ENCODE data around the gene IFNA2.
"Not testable (repeated sequence)": the region's sequence is repeated elsewhere in the genome, so short reads cannot be mapped to it uniquely, and the experiment has no call there.

The IFNA2 gene

DNA sequence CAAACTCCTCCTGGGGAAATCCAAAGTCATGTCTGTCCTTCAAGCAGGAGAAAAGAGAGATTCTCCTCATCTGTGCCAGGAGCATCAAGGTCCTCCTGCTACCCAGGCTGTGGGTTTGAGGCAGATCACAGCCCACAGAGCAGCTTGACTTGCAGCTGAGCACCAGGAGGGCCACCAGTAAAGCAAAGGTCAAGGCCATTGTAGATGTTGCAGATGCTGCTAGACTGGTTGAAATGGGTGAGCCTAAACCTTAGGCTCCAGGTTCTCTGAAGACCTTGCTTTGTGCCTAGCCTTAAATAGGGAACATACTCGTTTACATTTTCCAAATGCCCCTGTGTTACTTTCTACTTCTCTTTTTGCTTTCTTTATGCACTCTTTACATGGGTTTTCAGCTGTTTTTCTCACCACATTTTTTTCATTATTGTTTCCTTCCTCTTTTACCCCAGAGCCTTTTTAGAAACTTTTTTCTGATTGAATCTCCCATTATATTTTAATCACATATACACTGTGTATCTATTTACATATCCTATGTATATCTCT is at the start of gene IFNA2:
TSS of gene IFNA2 (minus strand) at position 268 of the 540 bp plus-strand sequence. CDS start at position 199, 69 bp downstream.
- no peak for DNase-seq

DNA sequence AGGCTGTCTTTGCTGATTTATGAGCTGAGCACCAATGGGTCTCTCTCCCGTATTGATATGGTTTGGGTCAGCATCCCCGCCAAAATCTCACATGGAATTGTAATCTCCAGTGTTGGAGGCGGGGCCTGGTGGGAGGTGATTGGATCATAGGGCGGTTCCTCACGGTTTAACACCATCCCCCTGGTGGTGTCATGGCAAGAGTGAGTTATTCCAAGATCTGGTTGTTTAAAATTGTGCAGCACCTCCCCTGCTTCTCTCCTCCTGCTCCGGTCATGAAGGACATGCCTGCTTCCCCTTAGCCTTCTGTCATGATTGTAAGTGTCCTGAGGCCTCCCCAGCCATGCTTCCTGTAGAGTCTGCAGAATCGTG is 49.8 kb upstream of the IFNA2 start:
- not testable (repeated sequence) for DNase-seq

DNA sequence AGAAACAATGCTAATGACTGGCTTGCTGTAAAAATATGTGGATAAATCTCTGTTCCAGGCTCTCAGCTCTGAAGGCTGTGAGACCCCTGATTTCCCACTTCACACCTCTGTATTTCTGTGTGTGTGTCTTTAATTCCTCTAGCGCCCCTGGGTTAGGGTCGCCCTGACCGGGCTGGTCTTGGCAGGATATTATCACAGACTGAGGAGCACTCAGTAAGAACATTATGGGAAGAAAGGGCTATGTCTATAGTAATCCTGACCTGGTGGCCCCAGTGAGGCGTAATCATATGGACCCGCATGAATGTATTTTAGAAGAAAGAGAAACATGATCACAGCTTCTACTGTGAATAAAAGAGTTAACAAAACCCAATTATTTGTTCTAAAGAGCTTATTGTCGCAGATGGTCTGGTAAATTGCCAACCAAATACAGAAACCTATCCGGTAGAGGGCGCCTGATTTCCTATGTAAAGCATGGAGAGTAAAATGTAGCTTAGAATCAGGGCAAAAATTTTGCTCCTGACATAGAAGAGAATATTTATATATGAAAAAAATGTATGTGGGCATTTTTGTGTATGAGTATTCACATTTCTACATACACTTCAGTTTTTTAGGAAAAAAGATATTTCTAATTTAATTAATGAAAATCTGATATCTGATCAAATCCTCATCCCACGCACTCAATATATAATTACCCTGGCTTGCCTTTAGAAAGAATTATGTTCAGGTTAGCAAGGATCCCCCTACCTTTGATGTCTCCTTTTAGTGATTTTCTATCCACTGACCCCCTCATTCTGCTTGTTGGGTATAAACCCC is 49.2 kb upstream of the IFNA2 start:
- DNase-seq = peak; percentile 14 to 41 (median 32)

DNA sequence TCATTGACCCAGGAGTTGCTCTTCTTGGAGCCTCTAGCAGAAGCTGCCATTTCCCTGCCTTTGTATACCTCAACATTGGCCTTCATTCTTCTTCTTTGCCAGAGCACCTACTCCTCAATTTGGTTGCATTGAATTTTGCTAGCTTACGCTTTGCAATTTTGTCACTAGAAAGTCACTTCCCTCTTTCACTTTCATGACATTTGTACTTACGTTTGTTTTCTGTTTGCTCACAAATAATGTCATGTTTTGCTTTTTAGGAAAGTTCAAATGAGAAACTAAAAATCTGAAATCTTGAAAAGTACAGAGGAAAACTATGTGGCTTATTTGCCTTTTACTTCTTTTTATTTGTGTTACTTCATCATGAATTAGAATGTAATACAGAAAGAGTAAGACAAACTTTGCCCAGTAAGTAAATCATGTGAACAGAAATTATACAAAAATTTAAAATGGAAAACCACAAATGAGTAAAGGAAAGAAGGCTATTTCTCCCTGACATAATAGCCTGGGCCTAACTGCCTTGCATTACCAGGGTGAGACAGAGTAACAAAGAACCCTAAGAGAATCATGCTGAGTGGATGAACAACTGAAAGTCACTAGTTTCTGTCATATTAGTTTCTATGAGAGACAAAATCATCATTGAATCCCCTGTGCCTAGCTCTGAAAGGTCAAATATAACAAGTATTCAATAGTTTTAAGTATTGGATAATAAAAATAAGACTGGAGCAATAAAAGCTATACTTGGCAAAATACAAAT is 47.7 kb upstream of the IFNA2 start:
- no peak for DNase-seq

DNA sequence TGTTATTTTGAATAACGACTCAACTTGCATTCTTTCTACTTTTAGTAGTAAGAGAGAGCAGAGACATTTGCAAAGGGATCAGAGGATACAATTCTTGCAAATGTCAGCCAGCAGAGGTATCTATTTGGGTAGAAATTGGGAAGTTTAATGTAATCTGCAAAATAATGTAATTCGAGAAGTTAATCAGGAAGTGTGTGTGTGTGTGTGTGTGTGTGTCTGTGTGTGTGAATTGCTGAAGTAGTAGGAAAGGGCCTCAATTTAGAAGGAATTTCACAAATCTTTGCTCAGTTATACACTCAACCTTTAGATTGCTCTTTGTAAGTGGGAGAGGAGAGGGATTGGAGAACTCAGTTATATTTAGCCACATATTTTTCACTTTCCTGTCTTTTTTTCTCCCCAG is 44.0 kb upstream of the IFNA2 start:
- no peak for DNase-seq

DNA sequence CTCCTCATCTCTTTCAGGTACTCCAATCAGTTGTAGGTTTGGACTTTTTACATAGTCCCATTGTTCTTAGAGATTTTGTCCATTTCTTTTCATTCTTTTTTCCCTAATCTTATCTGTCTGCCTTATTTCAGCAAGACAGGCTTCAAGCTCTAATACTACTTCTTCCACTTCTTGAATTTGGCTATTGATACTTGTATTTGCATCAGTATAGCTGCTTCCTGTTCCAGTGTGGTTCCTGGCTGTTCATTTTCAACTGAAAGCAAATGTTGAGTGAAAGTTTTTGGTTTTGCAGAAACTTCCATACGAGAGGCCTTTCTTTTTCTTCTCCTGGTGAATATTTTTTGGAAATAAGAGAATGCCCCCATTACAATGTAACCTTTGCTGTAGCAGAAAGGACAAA is 43.0 kb upstream of the IFNA2 start:
- no peak for DNase-seq

DNA sequence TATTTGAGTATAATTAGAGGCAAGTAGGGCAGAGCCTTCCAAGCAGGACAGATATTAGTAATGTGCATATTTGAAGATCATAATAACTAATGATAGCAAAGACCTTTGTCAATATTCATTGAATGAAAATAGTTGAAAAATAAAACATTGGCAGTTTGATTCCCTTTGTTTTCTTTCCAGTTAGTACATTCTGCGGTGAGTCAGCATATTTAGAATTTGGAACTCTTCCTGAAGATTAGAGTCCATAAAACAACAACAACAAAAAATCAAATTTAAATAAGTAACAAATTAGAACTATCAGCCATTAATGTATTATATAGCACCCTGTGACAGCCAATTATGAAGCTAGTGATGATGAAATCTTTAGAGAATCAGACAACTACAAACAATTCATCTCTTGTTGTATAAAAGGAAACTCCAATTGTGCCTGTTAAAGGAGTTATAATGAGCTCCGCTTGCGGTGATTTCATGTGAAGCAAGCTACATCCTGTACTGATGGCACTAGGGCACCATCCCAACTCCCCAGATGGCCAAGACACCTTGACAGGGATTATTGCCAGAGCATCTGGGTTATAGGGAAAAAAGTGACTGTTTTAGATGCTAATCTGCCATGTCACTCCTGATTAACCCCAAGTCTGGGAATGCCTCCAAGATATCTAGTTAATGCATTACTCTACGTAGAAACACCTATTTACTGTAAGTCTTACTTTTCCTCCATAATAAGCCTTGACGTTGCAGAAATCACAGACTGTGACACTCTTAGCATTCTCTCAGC is 30.5 kb upstream of the IFNA2 start:
- DNase-seq = no peak

DNA sequence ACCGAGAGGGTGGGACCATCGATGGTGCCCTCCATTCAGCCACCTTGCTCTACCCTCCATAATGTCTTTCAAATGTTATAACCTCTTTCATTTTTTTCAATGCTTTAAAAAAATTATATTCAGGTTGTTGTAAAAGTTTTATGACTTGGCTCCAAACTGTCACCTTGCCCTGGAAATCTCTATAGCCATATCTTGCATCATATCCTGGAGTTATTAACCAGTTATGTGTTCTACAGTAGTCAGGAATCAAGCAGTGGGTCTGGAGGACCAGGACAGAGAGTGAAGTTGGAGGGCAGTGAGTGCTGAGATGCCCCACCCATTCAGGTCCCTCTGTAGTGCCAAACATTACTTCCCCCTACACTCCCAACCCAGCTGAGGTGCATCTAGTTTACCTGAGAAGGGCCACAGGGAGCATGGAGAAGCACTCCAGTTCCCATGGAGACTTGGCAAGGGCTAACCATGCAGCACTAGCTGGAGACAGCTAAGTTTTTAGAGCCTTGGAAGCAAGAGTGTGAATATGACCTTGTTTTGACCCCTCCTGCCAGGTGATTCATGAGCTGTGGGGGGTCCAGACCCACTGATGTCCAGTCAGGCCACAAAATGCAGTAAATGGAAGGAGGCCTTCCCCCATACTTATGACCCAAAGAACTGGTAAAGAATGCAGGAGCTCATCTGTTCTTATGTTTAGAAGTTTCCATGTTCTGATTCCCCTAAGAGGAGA is 29.2 kb upstream of the IFNA2 start:
- DNase-seq = no peak

DNA sequence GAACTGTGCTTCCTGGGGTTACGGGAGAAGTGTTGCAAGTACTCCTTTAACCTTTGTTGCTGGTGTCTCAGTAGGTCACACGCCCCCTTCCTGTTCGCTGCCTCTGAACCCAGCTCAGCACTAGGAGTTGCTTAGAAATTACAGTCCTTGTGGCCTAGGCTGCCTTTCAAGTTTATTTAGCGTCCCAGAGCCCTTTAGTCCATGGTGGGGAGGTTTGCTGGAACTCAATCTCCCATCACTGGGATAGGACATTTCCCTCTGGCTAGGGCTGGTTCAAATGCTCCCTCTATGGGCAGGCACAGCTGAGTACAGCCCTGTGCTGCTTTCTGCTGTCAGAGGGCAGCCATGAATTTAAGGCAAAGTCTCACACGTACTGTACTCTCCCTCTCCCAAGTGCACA is 28.4 kb upstream of the IFNA2 start:
- no peak for DNase-seq

DNA sequence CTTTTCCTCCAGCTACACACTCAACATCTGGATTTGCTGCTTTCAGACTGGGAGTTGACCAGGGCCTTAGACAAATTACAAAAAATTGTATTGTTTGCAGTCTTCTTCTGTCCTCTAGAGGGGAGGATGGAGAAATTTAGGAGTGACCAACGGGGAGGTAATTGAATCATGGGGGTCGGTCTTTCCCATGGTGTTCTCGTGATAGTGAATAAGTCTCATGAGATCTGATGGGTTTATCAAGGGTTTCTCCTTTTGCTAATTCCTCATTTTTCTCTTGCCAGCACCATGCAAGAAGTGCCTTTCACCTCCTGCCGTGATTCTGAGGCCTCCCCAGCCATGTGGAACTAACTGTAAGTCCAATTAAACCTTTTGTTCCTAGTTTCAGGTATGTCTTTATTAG is 28.0 kb upstream of the IFNA2 start:
- DNase-seq = no peak

DNA sequence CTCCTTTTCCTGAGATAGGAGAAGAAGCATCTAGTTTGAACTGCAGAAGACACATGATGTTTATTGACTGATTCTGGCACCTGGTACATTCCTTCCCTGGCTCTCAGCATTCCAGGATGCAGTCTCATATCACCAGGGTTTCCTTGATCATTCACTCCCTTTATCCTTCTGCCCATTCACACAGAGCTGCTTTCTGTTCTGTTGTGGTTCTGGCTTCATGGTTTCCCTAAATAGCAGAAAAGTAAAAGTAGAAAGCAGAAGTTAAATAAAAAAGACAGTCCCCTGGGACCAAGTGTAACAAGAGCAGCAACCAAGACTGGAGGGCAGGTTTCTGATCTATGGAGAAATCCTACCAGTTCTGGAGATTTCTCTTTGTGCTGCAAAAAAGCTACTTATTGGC is 26.9 kb upstream of the IFNA2 start:
- no peak for DNase-seq

DNA sequence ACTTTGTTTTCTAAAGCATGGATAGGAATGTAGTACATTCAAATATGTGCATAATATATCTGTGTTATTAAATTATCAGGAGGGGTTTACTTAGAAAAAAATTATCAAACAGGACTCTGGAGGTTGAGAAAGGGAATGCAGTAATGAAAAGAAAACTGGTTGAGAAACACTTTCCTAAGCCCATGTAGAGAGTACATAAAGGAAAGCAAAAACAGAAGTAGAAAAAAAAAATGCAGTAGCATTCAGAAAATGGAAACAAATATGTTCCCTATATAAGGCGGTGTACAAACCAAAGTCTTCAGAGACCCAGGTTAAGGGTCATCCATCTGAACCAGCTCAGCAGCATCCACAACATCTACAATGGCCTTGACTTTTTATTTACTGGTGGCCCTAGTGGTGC is 23.6 kb upstream of the IFNA2 start, which contains the start of gene IFNA8:
TSS of gene IFNA8 (plus strand) at position 301 of the 400 bp plus-strand sequence. CDS start at position 361, 60 bp downstream.
- no peak for DNase-seq

DNA sequence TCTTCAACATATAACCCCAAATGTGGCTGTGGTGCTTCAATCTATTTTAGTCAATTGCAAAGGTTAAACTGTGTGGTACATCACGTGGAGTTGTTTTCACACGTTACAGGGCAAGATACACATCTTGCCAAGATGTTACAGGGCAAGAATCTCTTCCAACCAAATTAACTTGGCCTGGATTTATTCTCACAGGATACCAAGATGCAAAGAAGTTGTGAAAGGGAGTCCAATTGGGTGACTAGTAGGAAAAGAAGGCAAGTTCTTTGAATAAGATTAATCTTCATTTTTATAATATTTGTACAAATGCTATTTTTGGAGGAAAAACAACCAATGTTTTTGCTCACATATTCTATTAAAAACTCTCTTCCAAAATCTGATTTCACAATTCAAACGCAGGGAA is 18.9 kb upstream of the IFNA2 start:
- no peak for DNase-seq

DNA sequence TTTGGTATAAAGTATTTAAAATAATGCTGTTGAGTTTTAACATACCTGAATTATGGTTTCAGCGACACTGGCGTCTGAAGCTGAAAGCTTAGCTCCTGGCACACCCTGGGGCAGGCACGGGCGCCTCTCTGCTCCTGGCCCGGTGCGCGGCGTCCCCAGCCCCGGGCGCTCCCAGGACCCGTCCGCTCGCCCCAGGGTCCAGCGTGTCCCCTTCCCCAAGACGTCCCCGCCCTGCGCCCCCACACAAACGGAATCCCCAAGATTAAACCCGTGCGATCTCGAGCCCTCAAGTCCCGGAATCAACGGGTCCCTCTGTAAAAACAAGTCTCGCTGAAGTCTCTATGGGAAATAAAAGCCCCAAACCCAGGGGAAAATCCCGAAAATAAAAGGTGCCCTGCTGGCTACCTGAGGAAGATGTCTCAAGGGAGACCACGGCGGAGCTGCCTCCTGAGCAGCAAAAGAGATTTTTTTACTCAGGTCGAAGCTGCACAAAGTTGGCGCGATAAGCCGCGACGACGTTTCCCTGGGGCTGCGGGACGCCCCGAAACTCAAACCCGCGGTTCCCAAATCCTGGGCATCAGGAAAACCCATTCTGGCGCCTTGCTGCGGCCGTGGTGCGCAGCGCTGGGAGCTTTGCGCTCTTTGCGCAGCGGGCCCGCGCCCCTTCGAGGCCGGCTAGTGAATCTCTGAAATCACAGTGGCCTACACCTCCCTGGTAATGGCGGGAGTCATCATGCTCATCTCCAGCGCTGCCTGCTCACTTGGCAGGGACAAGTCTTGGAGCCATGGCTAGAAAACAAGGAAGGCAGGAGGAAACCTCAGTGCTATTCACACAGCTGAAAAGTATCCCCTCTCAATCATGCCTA is 17.4 kb upstream of the IFNA2 start:
- no peak for DNase-seq

DNA sequence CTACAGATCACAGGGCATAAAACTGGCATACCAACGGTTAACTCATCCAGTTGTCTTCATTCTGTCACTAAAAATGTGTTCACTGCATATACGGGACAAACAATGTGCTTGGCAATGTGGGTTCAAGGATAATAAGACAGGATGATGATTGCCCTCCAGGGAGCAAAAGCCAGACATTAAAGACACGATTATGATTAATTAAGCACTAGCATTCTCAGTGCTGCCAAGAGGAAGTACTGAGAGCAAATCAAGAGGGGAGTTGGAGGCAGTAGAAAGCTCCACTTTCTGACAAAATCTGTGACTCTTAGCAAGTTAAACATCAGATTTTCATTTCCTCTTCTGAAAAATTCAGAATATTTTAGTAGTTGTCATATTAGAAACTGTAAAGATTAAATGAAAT is 14.8 kb upstream of the IFNA2 start:
- DNase-seq = peak in 1 of 3 experiments; percentile 11

DNA sequence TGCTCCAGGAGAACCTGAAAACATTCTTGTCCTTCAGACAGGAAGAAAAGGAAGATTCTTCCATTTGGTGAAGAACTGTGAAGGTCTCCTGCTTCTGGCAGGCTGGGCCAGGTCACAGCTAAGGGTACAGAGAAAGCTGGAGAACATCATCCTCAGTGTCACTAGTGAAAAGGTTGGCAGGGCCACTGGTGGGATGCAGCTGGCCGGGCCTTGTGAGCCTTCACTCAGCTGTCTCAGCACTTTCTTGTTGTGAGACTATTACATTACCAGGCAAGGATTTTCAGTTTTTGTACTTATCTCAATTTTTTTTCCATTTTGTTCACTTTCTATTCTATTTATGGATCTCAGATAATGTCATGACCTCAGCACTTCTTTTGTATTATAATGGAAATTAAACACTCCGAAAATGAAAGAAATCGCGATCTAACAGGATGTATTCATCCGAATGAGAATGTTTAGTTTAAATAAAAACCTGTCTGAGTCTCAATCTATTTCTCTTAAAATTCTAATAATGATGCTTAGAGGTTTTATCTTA is 13.8 kb upstream of the IFNA2 start:
- no peak for DNase-seq

DNA sequence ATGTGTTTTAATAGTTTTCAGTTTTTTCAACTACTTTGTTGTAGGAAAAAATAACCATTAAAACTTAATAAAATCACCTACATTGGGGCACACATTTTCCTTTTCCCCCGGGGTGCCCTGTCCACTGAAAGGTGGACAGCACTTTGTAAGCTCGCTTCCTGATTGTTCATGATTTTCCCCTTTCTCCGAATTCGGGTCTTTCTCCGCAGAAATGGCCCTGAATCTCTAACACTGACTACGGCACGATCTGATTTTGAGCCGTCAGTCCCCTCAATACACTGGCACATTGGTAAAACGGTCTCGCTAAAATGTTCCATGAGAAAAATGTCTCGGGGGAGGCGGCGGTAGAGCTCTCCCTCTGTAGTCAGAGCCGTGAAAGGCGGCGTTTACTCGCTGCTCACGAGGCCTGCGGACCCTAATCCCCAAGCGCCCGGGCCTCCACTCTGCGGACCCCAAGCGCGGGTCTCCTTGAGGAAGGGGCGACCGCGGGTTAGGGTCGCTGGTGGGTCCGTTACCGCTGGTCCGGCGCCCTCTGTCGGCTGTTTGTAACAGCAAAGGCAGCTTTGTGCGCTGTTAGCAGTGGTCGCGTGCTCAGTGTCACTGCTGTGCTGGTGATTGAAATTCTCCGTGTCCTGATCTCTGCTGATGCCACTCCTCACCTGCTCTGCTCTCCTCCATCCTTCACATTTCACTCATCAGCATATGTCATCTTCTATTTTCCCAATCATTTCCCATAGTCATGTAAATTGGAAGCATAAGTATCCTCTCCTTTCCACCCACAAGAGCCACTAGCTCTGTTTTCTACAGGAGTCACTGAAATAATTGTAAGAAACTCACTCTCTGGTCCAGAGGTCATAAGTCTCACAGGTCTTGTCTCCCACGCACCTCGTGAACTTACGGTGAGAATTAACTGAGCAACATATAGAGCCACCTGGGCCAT is 10.8 kb upstream of the IFNA2 start:
- DNase-seq = peak; percentile 22 to 46 (median 39)

DNA sequence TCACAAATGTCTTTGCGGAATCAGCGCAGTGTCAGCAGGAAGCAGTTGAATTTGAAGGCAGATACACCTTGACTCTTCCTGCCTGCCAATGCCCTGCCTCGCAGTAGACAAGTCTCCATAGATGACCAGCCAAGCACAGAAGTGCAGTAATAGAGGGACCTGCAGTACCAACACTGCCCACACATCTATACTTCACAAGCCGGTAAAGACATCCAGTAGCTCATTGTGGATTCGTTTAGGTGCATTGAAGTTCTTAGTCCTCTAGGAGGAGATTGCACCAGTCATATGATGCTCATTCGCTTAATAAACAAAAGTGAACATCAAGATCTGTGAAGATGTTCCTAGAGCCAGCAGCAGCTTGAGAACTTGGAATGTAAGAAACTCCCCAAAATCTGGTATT is 7.1 kb upstream of the IFNA2 start:
- DNase-seq = no peak

DNA sequence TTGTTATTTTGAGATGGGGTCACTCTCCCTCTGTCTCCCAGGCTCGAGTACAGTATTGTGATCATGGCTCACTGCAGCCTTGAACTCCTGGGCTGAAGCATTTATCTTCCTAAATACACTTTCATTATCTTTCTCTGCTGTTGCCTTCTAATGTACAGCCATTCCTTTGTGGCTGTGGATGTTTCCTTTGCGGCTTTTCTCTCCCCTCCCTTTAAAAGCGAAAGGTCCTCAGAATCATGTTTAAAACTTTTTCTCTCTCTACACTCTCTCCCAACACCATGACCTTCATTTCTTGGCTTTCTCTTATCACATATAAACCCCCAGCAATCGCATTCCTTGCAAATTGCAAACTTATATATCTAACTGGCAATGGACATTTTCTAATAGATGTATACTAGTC is 1.6 kb downstream of the IFNA2 start:
- no peak for DNase-seq

Data from NCI-H1417 (cell line).